ENCODE data around the gene EXOSC2. TPM values are rescaled to one million over a fixed set of nuclear protein-coding genes. Genes with fewer than 3 reads are reported as not detected.

Gene EXOSC2
- total RNA-seq, 4 donors from 2014 or later, result 16.9 to 46.6 (median 22.6) TPM

DNA sequence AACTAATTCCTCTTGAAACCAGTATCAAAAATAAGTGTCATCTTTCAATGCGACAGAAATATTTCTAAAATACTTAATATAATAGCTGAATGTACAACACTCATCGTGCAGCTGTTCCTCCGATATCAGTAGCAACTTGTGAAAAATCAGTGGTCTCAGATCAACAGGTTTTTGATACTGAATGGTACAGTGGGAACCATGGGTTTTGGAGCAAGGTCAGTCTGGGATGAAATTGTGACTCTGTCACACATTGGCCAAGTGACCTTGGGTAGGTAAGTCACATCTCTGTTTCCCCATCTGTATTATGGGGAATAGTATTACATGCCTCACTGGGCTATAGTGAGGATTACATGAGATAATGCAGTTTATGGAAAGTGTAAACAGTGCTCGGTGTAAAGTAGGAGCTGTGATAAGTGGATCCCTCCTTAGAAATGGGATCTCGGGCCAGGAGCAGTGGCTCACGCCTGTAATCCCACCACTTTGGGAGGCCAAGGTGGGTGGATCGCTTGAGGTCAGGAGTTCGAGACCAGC is 17.3 kb downstream of the EXOSC2 start:
- ATAC-seq (ENCODE audit: low FRiP score) (no peak), DNase-seq (ENCODE audit: low spot score) (no peak)
- TF ChIP-seq, protein P1, sequence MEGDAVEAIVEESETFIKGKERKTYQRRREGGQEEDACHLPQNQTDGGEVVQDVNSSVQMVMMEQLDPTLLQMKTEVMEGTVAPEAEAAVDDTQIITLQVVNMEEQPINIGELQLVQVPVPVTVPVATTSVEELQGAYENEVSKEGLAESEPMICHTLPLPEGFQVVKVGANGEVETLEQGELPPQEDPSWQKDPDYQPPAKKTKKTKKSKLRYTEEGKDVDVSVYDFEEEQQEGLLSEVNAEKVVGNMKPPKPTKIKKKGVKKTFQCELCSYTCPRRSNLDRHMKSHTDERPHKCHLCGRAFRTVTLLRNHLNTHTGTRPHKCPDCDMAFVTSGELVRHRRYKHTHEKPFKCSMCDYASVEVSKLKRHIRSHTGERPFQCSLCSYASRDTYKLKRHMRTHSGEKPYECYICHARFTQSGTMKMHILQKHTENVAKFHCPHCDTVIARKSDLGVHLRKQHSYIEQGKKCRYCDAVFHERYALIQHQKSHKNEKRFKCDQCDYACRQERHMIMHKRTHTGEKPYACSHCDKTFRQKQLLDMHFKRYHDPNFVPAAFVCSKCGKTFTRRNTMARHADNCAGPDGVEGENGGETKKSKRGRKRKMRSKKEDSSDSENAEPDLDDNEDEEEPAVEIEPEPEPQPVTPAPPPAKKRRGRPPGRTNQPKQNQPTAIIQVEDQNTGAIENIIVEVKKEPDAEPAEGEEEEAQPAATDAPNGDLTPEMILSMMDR (IDR thresholded peaks at IDR 0.05), result no peak

DNA sequence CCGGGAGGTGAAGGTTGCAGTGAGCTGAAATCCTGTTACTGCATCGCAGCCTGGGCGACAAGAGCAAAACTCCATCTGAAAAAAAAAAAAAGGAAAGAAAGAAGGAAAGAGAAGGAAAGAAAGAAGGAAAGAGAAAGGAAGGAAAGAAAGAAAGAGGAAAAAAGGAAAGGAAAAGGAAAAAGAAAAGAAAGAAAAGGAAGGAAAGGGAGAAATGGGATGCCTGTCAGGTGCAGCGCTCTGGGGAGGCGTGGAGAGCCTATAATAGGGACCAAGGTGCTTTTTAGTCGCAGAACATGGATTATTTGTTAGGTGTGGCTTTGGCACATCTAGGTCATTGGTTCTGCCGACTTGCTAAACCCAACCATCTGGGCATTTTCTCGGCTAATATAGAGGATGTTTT is 17.9 kb downstream of the EXOSC2 start:
- ATAC-seq (ENCODE audit: low FRiP score) (no peak), DNase-seq (ENCODE audit: low spot score) (no peak)
- TF ChIP-seq, protein P1 (IDR thresholded peaks at IDR 0.05), result no peak

DNA sequence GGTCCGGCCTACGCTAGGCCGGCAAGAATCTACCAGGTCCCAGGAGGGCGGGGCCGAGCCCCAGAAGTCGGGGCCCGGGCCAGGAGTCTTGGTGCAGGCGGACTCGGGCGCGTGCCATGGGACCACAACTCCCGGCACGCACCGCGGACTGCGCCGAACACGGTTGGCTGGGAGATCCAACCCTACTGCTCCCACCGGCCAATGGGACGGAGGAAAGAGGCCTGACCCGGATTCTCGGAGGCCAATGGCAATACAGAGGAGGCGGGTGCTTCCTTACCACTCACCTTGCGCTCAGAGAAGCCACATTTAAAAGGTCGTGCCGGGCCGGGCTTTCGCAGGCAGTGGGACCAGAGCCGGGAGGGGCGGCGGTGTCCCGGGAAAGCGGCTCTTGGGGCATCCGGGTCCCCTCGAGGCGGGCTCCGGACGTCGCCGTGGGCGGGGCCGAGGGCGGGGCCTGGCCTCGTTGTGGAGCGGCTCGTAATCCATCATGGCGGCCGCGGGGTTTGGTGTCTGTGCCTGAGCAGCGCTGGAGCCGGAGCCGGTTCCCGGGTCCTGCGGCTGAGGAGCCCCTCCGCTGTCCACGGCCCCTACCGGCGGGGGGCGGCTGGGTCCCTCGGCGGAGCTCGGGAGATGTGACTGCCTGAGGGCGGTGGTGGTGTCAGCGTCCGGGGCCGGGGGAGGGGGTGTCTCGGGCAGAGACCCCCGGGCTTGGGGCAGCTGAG is 19.1 kb downstream of the EXOSC2 start:
- ATAC-seq (ENCODE audit: low FRiP score) (peak; percentile 99), DNase-seq (ENCODE audit: low spot score) (peak; percentile 87)
- TF ChIP-seq, protein P1 (IDR thresholded peaks at IDR 0.05), result no peak

DNA sequence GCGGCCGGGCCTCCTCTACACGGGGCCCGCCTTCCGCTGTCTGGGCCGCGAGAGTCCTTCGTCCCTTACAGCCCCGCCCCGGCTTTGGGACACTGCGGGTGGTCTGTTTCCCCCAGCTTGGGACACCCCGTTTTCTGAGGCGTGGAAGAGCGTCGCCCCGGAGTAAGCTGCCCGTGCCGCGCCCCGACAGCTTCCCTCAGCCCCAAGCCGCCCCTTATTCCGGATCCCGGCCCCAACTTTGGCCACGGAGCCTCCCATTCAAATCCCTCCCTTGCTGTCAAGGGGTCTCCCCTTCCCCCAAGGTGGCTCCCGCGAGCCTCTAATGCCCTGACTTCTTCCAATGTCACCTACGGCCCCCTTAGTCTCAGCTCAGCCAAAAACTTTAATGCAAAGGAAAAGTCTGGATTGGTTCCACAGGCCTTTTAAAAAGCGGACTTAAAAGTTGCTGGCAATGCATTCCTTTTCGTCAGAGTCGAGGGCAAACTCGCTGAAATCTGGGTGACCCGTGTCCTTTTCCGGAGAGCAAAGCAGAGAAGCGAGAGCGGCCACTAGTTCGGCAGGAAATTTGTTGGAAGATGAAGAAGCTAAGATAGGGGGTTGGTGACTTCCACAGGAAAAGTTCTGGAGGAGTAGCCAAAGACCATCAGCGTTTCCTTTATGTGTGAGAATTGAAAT is 19.8 kb downstream of the EXOSC2 start:
- no peak for DNase-seq (ENCODE audit: low spot score)
- no peak for ATAC-seq (ENCODE audit: low FRiP score)
- TF ChIP-seq, protein P1 (IDR thresholded peaks at IDR 0.05), result no peak

DNA sequence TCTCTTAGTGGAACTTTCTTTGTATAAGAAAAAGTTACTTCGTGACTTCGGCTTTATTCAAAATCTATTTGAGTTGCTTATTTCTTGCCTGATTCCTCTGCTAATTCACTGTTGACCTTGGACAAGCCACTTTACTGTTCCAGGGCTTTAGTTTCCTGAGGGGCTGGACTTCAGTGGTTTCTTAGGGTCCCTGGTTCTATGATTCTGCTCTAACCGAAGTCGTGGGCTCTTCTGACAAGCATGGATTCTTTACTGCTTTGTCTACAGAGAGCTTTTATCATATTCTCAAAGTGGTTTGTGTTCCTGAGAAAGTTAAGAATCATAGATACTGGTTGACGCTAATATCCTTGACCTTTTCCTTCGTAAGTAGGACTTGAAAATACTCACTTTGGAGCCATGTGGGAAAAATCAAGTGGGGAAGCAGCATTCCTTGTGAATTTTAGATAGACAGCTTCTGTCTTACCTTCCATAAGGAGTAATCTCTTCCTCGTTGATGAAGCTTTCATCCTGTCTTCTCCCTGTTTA is 21.1 kb downstream of the EXOSC2 start:
- TF ChIP-seq, protein P1 (IDR thresholded peaks at IDR 0.05), result no peak
- no peak for DNase-seq (ENCODE audit: low spot score)
- no peak for ATAC-seq (ENCODE audit: low FRiP score)

DNA sequence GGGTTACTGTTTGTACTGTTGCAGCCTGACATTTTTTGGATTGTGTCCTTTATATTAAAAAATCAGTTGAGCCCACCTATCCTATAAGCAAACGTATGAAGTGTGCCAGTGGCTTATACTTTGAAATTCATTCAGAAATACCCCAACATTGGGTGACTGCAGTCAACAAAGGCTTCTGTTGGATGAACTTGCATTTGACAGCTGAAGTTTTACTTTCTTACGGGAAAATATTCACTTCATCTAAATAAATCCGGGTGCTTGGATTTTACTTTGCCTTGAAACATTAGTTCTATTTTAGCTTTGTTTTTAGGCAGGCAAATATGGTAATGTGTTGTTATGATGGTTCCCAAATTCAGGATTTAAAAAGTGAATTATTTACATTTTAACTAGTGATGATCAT is 21.7 kb downstream of the EXOSC2 start:
- ATAC-seq (ENCODE audit: low FRiP score), result no peak
- TF ChIP-seq, protein P1 (IDR thresholded peaks at IDR 0.05), result no peak
- DNase-seq (ENCODE audit: low spot score), result no peak
